Mesenchymal stem cell (in vitro differentiated cells and primary cell): ENCODE measurements around the gene PRDM2.
A peak's percentile ranks its signal among the peaks of the same experiment; 100 is the strongest.

Experiments used
- DNase-seq: peaks from one replicate; pipeline ENCODE4 v3.0.0-alpha.2; 2013
- H2AFZ ChIP-seq: one replicate; pipeline ENCODE4 v1.6.1; 2013; ENCODE audit warnings: low read depth, mild to moderate bottlenecking, control low read depth, inconsistent platforms, low read length, moderate library complexity
- H2AK5ac ChIP-seq: 2 replicates; pipeline ENCODE4 v1.6.1; 2013; ENCODE audit warnings: low read length, moderate library complexity, mild to moderate bottlenecking, inconsistent platforms; ENCODE audit not compliant: severe bottlenecking
- H2BK120ac ChIP-seq: one replicate; pipeline ENCODE4 v1.6.1; 2013; ENCODE audit warnings: low read depth, mild to moderate bottlenecking, inconsistent platforms, low read length, moderate library complexity
- H2BK12ac ChIP-seq, 2 experiments: one replicate each; pipeline ENCODE4 v1.6.1; 2013; ENCODE audit warnings: inconsistent platforms in 2 of 2, low read length in 2 of 2, mild to moderate bottlenecking in 2 of 2, moderate library complexity in 2 of 2, control low read depth in 1 of 2
- H2BK15ac ChIP-seq: one replicate; pipeline ENCODE4 v1.6.1; 2013; ENCODE audit warnings: mild to moderate bottlenecking, low read depth, inconsistent platforms; ENCODE audit not compliant: poor library complexity, severe bottlenecking
- H2BK5ac ChIP-seq: 2 replicates; pipeline ENCODE4 v1.6.1; 2013; ENCODE audit warnings: low read depth, mild to moderate bottlenecking, low read length, control low read depth, inconsistent platforms; ENCODE audit not compliant: poor library complexity, severe bottlenecking
- H3K14ac ChIP-seq, 2 experiments: one replicate each; pipeline ENCODE4 v1.6.1; 2013; ENCODE audit warnings: inconsistent platforms in 2 of 2, low read length in 2 of 2, control low read depth in 1 of 2, mild to moderate bottlenecking in 1 of 2, moderate library complexity in 1 of 2
- H3K18ac ChIP-seq, 2 experiments: one replicate each; pipeline ENCODE4 v1.6.1; 2013; ENCODE audit warnings: inconsistent platforms in 2 of 2, low read length in 2 of 2, control low read depth in 1 of 2, low read depth in 1 of 2, mild to moderate bottlenecking in 1 of 2
- H3K23ac ChIP-seq, 2 experiments: one replicate each; pipeline ENCODE4 v1.6.1; 2013; ENCODE audit warnings: inconsistent platforms in 2 of 2, low read length in 2 of 2, mild to moderate bottlenecking in 2 of 2, moderate library complexity in 2 of 2, control low read depth in 1 of 2
- H3K27ac ChIP-seq: 2 replicates; pipeline ENCODE4 v1.5.1; 2013; ENCODE audit warnings: mild to moderate bottlenecking, moderate library complexity, low read length, control low read depth, inconsistent platforms; ENCODE audit not compliant: poor library complexity, severe bottlenecking
- H3K27me3 ChIP-seq, 2 experiments: 2 replicates each; pipeline versions ENCODE4 v1.6.1 to v1.7.0; 2013; ENCODE audit warnings: low read length in 2 of 2, mild to moderate bottlenecking in 2 of 2, moderate library complexity in 2 of 2, control low read depth in 1 of 2, inconsistent platforms in 1 of 2; ENCODE audit not compliant: control insufficient read depth in 1 of 2, insufficient read depth in 1 of 2
- H3K36me3 ChIP-seq, 2 experiments: 2 replicates each; pipeline versions ENCODE4 v1.6.1 to v1.7.0; 2013; ENCODE audit warnings: low read length in 2 of 2, control low read depth in 1 of 2, inconsistent platforms in 1 of 2, low read depth in 1 of 2, mild to moderate bottlenecking in 1 of 2; ENCODE audit not compliant: insufficient read depth in 2 of 2, control insufficient read depth in 1 of 2
- H3K4ac ChIP-seq, 2 experiments: one replicate each; pipeline ENCODE4 v1.6.1; 2013; ENCODE audit warnings: inconsistent platforms in 2 of 2, low read length in 2 of 2, mild to moderate bottlenecking in 2 of 2, moderate library complexity in 2 of 2, control low read depth in 1 of 2, low read depth in 1 of 2
- H3K4me1 ChIP-seq: 2 replicates; pipeline ENCODE4 v1.6.1; 2013; ENCODE audit warnings: low read depth, low read length, control low read depth; ENCODE audit not compliant: control insufficient read depth, insufficient read depth
- H3K4me2 ChIP-seq: 2 replicates; pipeline ENCODE4 v1.6.1; 2013; ENCODE audit warnings: low read length, mild to moderate bottlenecking, inconsistent platforms; ENCODE audit not compliant: poor library complexity, severe bottlenecking
- H3K4me3 ChIP-seq, 2 experiments: 2 replicates each; pipeline versions ENCODE4 v1.5.1 to v1.7.0; 2013; ENCODE audit warnings: low read length in 2 of 2, mild to moderate bottlenecking in 2 of 2, control low read depth in 1 of 2, low read depth in 1 of 2; ENCODE audit not compliant: insufficient read depth in 1 of 2
- H3K79me1 ChIP-seq: replicated peaks from 2 replicates; pipeline ENCODE4 v1.6.1; 2013; ENCODE audit warnings: mild to moderate bottlenecking, control low read depth, low read length, inconsistent platforms; ENCODE audit not compliant: poor library complexity, severe bottlenecking
- H3K9ac ChIP-seq: 2 replicates; pipeline ENCODE4 v1.7.0; 2013; ENCODE audit warnings: mild to moderate bottlenecking, low read length, moderate library complexity
- H3K9me3 ChIP-seq: 2 replicates; pipeline ENCODE4 v1.7.0; 2013; ENCODE audit warnings: mild to moderate bottlenecking, low read length; ENCODE audit not compliant: control insufficient read depth
- H4K8ac ChIP-seq: one replicate; pipeline ENCODE4 v1.6.1; 2013; ENCODE audit warnings: inconsistent platforms, mild to moderate bottlenecking, low read length, moderate library complexity
- H4K91ac ChIP-seq: one replicate; pipeline ENCODE4 v1.6.1; 2013; ENCODE audit warnings: mild to moderate bottlenecking, low read length, inconsistent platforms
- WGBS: methylation state at CpG from one replicate; pipeline ENCODE4 v1.1.7; 2013; ENCODE audit warnings: mixed read lengths; 5-methylcytosine and 5-hydroxymethylcytosine counted together

Gene PRDM2

DNA sequence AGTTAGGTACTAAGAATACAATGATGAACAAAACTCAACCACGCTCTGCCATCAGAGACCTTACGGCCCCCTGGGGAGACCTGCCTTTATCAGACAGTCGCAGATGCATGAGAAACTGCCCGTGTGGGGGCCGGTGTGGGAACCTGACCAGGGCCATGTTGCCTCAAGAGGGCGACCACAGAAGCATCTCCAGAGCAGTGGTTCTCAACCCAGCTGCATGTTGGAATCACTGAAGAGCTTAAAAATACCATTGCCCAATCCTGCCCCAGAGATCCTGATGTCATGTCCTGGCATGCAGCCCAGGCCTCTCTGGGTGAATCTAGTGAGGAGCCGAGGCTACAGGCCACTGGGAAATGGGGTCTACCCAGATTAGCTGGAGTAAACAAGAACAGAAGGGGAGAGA, 108.7 kb downstream of the PRDM2 start:
- Histone ChIP-seq H2AFZ (no peak overlapping the region), H2BK5ac (no peak overlapping the region), H3K18ac (no peak overlapping the region), H2BK15ac (no peak overlapping the region), H4K8ac (no peak overlapping the region), H3K9ac (no peak overlapping the region), H3K79me1 (peaks cover 16% of the 10 kb centered on the region), H3K4me3 (no peak overlapping the region), H4K91ac (no peak overlapping the region), H3K4me2 (no peak overlapping the region), H3K36me3 (no peaks in the 10 kb centered on the region), H3K27ac (no peak overlapping the region), H3K23ac (no peak overlapping the region), H2BK12ac (no peak overlapping the region), H3K9me3 (no peaks in the 10 kb centered on the region), H2BK120ac (no peak overlapping the region), H3K4ac (no peak overlapping the region), H3K14ac (no peak overlapping the region), H2AK5ac (no peak overlapping the region), H3K4me1 (peaks cover 8% of the 10 kb centered on the region), H3K27me3 (no peaks in the 10 kb centered on the region)
- DNase-seq, result peak; percentile 22
- 87% methylated on average over 7 of the region's 7 CpGs for WGBS

DNA sequence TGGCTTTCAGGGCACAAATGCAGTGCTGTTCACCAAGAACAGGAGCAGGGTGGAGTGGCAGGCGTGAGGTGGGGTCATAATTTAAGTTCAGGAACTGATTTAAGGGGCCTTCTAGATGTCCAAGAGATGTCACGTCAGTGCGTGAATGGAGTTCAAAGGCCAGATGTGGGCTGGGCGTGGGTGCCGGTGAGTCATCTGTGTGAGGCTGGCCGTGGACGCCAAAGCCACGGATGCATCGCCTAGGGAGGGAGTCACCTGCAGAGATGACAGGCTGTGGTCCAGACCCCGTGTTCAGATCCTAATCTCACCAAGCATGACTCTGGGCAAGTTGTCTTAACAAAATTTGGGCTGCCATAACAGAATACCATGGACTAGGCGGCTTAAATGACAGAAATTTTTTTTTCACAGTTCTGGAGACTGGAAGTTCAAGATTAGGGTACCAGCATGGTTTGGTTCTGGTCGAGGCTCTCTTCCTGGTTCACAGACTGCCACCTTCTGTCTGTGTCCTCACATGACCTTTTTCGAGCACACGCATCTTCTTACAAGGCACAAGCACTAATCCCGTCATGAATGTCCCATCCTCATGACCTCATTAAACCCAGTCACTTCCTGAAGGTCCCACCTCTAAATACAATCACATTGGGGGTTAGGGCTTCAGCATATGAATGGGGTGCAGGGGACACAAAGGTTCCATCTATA, 109.6 kb downstream of the PRDM2 start:
- H3K23ac ChIP-seq, result no peak overlapping the region
- 88% methylated on average over 15 of the region's 15 CpGs for WGBS
- no peak overlapping the region for H4K91ac ChIP-seq
- H2BK5ac ChIP-seq, result no peak overlapping the region
- H3K27me3 ChIP-seq, result no peaks in the 10 kb centered on the region
- no peak overlapping the region for H3K4me2 ChIP-seq
- no peaks in the 10 kb centered on the region for H3K9me3 ChIP-seq
- H3K79me1 ChIP-seq, result peaks cover 14% of the 10 kb centered on the region
- H3K27ac ChIP-seq, result no peak overlapping the region
- no peak overlapping the region for H2BK15ac ChIP-seq
- H2AFZ ChIP-seq, result no peak overlapping the region
- no peak overlapping the region for H3K14ac ChIP-seq
- H2AK5ac ChIP-seq, result no peak overlapping the region
- no peak overlapping the region for H3K4me3 ChIP-seq
- H3K36me3 ChIP-seq, result no peaks in the 10 kb centered on the region
- no peak for DNase-seq
- H3K4me1 ChIP-seq, result peaks cover 8% of the 10 kb centered on the region
- no peak overlapping the region for H3K9ac ChIP-seq
- no peak overlapping the region for H3K18ac ChIP-seq
- H4K8ac ChIP-seq, result no peak overlapping the region
- H2BK12ac ChIP-seq, result no peak overlapping the region
- H2BK120ac ChIP-seq, result no peak overlapping the region
- H3K4ac ChIP-seq, result no peak overlapping the region

DNA sequence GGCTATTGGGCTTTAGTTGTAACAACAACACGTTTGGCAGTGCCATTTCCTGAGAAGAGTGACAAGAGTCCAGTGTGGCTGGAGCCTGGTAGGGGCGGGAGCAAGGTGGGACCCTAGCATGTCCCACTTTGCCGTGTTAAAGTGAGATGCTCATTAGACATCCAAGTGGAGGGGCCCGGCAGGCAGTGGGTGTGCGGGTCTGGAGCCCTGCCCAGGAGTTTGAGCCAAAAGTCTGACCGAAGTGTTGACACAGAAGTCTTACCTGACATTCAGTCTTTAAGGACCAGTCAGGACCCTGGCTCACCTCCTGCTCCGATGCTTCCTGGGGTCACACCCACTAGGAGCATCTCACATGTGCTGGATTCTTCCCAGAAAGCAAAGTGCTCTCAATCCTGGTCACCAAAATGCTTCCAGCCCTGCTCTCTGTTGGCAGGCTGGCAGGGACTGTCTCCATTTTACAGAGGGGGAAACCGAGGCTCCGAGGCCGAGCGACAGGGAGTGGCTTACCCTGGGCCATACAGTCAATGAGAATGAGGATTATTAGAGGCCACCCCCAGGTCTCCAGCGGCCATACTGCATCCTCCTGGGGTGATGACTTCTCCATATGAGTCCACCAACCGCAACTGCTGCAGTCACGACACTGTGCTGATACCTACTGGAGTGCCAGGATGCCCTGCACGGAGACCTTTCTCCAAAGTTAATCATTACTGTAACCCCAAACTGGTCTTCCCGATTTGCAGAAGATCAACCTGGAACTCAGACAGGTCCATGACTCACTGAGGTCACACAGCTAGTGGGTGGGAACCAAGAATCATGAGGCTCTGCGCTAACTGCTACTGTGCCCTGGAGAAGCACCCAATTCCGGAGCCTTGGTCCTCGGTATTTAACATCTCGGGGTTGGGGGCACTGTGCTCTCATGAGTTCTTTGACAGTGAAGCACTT, 112.7 kb downstream of the PRDM2 start:
- H3K18ac ChIP-seq, result no peak overlapping the region
- H3K79me1 ChIP-seq, result peaks cover 8% of the 10 kb centered on the region
- H3K9me3 ChIP-seq, result no peaks in the 10 kb centered on the region
- no peak overlapping the region for H3K27ac ChIP-seq
- no peak overlapping the region for H4K91ac ChIP-seq
- H3K36me3 ChIP-seq, result peaks cover 0 to 2% of the 10 kb centered on the region in 2 experiments
- H2BK120ac ChIP-seq, result no peak overlapping the region
- no peak overlapping the region for H3K4me2 ChIP-seq
- WGBS, result 89% methylated on average over 20 of the region's 20 CpGs
- H3K14ac ChIP-seq, result no peak overlapping the region
- no peak overlapping the region for H2BK5ac ChIP-seq
- H3K27me3 ChIP-seq, result no peaks in the 10 kb centered on the region
- H3K4ac ChIP-seq, result no peak overlapping the region
- DNase-seq, result no peak
- H4K8ac ChIP-seq, result no peak overlapping the region
- H2BK15ac ChIP-seq, result no peak overlapping the region
- H2BK12ac ChIP-seq, result no peak overlapping the region
- no peak overlapping the region for H2AFZ ChIP-seq
- H3K23ac ChIP-seq, result no peak overlapping the region
- peaks cover 8% of the 10 kb centered on the region for H3K4me1 ChIP-seq
- H3K9ac ChIP-seq, result no peak overlapping the region
- H3K4me3 ChIP-seq, result no peak overlapping the region
- H2AK5ac ChIP-seq, result no peak overlapping the region

DNA sequence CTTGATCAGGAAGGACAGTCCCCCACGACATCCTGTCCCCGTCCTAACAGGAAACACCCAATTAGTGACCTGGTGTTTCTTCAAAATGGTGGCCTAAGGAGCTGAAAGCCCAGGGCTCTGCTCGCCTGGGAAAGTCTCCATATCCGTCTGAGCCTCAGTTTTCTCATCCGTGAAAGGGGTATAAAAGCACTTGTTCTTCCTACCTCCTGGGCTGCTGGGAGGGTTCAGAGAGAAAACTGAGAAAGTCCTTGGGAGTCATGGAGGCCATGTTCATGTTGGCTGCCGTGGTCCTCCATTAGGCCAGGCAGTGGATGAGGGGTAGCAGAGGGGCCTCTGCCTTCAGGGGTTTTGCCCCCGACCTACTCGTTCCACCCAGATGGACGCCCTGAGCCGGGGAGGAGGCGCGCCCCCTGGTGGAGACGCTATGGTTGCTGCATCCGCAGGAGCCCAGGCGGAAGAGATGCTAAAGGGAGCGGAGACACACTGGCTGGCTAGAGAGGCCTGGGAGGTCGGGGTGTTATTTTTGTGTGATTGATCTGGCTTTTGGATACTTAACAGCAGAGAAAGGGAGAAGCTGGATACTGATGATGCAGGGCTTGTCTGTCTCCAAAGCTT, 113.5 kb downstream of the PRDM2 start:
- Histone ChIP-seq H3K4me2 (no peak overlapping the region), H2BK120ac (no peak overlapping the region)

More for the DNA sequence above, 113.5 kb downstream of the PRDM2 start:
- 45% methylated on average over 17 of the region's 17 CpGs for WGBS
- H3K14ac ChIP-seq, result no peak overlapping the region
- H4K91ac ChIP-seq, result no peak overlapping the region
- peak; percentile 31 for DNase-seq
- no peak overlapping the region for H3K9ac ChIP-seq
- H4K8ac ChIP-seq, result no peak overlapping the region
- no peak overlapping the region for H3K27ac ChIP-seq
- H3K18ac ChIP-seq, result no peak overlapping the region
- H2AK5ac ChIP-seq, result no peak overlapping the region
- no peak overlapping the region for H3K4ac ChIP-seq
- H2BK12ac ChIP-seq, result no peak overlapping the region
- no peak overlapping the region for H2BK5ac ChIP-seq
- H3K36me3 ChIP-seq, result peaks cover 0 to 2% of the 10 kb centered on the region in 2 experiments
- peaks cover 6% of the 10 kb centered on the region for H3K79me1 ChIP-seq
- peaks cover 8% of the 10 kb centered on the region for H3K4me1 ChIP-seq
- no peaks in the 10 kb centered on the region for H3K9me3 ChIP-seq
- no peaks in the 10 kb centered on the region for H3K27me3 ChIP-seq
- no peak overlapping the region for H3K4me3 ChIP-seq
- H2BK15ac ChIP-seq, result no peak overlapping the region
- H3K23ac ChIP-seq, result peak overlapping the region in 1 of 2 experiments; percentile 18
- no peak overlapping the region for H2AFZ ChIP-seq
